Left ventricle myocardium inferior (tissue), 1 donor: ENCODE results near the gene OGDH. TPM values are rescaled to one million over a fixed set of nuclear protein-coding genes. Genes with fewer than 3 reads are reported as not detected.
A peak's percentile ranks its signal among the peaks of the same experiment; 100 is the strongest.

Source experiments
- DNase-seq: peaks from one replicate; pipeline ENCODE4 v3.0.0-alpha.2; 2020
- H3K27ac ChIP-seq: fragments of 200-600 bp; replicated peaks from 2 replicates; pipeline ENCODE4 v1.8.0; 2021
- H3K27me3 ChIP-seq: fragments of 200-600 bp; 2 replicates; pipeline ENCODE4 v1.8.0; 2021; ENCODE audit warnings: low read depth
- H3K36me3 ChIP-seq: fragments of 200-600 bp; 2 replicates; pipeline ENCODE4 v1.8.0; 2021
- H3K4me1 ChIP-seq: fragments of 200-600 bp; 2 replicates; pipeline ENCODE4 v1.8.0; 2021
- H3K4me3 ChIP-seq: fragments of 200-600 bp; 2 replicates; pipeline ENCODE4 v1.8.0; 2021; ENCODE audit warnings: mild to moderate bottlenecking, moderate library complexity
- H3K9me3 ChIP-seq: fragments of 200-600 bp; replicated peaks from 2 replicates; pipeline ENCODE4 v1.8.0; 2021
- CTCF ChIP-seq: fragments of 200-600 bp; IDR thresholded peaks from 2 replicates; pipeline ENCODE4 v1.8.0; 2021; ENCODE audit warnings: antibody characterized with exemption, mild to moderate bottlenecking, borderline replicate concordance
- intact Hi-C: fragments of 100-400 bp; cut with micrococcal nuclease; formaldehyde crosslinking; loops from one replicate; pipeline ENCODE4 v1.11.0; 2022
- total RNA-seq: library from RNA; stranded (reverse); fragmentation: NEBNext Ultra II Directional; extraction: Animal tissue kit (Norgen Biotek cat#: 25700); gene quantifications from one replicate; pipeline ENCODE4 v1.2.1, GENCODE V29; 2021
- donor health status: DM: no; HTN: yes; CAD: no; lungs with severe emphysema.

The OGDH gene
- total RNA-seq, 1 donor from 2014 or later: 677 TPM

DNA sequence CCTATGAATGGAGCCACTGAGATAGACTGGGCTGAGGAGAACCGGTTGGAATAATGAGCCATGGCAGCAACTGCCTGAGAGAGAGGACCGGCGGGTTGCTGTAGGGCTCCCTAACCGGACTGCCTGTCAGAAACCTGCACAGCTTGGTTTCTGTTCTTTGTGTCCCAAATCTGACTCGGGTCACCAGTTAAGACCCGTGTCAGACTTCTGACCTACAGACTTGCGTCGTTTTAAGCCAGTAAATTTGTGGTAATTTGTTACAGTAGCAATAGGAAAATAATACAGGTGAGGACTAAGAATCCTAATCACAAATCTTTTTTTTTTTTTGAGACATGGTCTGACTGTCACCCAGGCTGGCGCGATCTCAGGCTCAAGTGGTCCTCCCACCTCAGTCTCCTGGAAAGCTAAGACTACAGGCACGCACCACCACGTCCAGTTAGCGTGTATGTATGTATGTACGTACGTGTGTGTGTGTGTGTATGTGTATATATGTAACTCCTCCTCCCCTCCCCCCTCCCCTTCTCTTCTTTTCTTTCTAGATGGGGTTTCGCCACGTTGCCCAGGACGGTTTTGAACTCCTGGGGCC is 32.0 kb upstream of the OGDH start:
- H3K4me3 ChIP-seq: peak overlapping the region; percentile 95
- intact Hi-C loops: no loop called here

DNA sequence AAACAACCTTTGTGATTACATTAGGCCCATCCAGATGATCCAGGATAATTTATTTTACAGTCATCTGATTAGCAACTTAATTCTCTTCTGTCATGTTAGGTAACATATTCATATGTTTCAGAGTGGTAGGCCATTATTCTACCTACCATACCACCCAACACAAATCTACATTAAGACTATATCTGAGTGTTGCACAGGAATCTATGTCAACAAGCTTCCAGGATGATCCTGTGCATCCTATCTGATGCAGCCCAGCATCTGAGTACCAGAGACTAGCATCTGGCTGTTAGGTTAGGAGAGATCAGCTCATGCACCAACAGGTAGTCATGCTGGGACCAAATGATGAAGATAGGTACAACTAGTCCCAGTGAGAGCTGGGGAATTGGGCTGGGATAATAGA is 31.4 kb upstream of the OGDH start:
- Histone ChIP-seq H3K36me3 (peaks cover 52% of the 10 kb centered on the region), H3K27me3 (no peaks in the 10 kb centered on the region), H3K4me3 (peak overlapping the region; percentile 95), H3K27ac (no peak overlapping the region), H3K4me1 (peaks cover 38% of the 10 kb centered on the region), H3K9me3 (no peaks in the 10 kb centered on the region)
- no peak for DNase-seq
- intact Hi-C loops: no loop called here
- TF ChIP-seq CTCF: no peak

More for the DNA sequence above, 32.0 kb upstream of the OGDH start:
- no peak for DNase-seq
- Histone ChIP-seq H3K4me1 (peaks cover 34% of the 10 kb centered on the region), H3K27me3 (no peaks in the 10 kb centered on the region), H3K9me3 (no peaks in the 10 kb centered on the region), H3K36me3 (peaks cover 52% of the 10 kb centered on the region), H3K27ac (peak overlapping the region; percentile 90)
- no peak for TF ChIP-seq CTCF

DNA sequence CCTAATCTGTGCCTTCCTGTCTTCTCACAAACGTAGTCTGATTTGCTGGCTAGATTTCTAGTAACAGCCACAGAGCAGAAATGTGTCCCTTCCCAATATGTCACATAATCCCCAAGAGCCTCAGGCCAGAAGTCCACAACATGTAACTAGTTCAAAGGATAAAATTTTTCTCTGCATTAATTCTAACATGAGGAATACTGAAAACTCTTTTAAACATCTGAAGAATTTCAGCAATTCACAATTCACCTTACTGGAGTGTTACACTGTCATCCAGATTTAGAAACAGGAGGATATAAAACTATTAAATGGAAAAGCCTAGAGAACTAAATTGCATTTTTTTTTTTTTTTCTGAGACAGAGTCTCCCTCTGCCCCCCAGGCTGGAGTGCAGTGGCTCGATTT is 30.2 kb upstream of the OGDH start:
- Histone ChIP-seq H3K4me1 (peaks cover 50% of the 10 kb centered on the region), H3K9me3 (no peaks in the 10 kb centered on the region), H3K27me3 (no peaks in the 10 kb centered on the region), H3K4me3 (no peak overlapping the region), H3K27ac (no peak overlapping the region), H3K36me3 (peaks cover 51% of the 10 kb centered on the region)
- no peak for TF ChIP-seq CTCF
- DNase-seq: no peak
- intact Hi-C loops: no loop called here

DNA sequence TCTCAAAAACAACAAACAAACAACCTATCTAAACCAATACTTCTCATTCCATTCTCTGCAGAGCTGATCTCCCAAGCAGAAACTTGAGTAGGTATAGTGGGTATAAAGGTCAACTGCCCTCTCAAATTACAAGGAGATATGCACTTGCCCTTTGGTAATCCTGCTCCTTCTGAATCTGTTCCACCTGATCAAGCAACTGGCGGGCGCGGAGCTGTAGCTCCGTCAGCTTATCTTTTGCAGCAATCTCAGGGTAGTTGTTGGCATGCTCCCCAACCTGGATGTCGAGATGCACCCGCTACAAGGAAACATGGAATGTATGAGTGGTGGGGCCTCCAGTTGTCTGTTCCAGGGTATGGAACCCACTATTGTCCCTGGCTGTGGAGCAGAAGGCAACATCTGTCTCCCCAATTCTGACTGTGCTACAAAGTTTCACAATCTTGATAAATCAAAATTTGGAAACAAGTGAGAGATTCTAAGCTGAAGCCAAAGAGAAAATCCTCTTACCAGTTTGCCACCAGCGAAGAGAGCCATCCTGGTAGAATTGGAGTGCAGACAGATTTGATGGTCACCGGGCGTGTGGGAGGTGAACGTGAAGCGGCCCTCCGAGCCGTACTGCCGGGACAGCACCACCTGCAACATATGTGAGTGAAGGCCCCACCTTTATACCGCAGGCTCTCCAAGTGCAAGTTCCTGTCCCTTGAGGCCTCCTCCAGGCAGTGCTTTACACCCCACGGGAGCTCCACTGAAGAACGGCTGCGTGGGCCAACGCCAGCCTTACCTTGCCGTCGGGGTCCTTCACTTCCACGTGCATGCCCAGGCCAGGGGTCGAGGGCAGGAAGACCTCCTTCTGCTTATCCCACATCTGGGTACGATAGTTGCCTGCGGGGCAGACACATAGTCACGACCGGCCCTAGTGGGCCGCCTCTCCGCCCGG is 25.2 kb upstream of the OGDH start:
- TF ChIP-seq CTCF: no peak

GRCh38 chr7:44581879-44582603 is 24.4 kb upstream of the OGDH start, which contains the start of gene TMED4:
TMED4 (minus strand) TSS chr7:44582231; CDS start chr7:44582206, 25 bp downstream.
- Histone ChIP-seq H3K36me3 (peaks cover 36% of the 10 kb centered on the region), H3K4me3 (peak within 1 kb of the TSS; percentile 86), H3K4me1 (peaks cover 32% of the 10 kb centered on the region), H3K27me3 (no peaks in the 10 kb centered on the region), H3K9me3 (no peaks in the 10 kb centered on the region), H3K27ac (peak within 1 kb of the TSS; percentile 96)
- intact Hi-C loops: loop anchor here (10.0 kb wide), 1 partner anchor 263 kb away; the partner anchor contains the start of gene H2AZ2
- DNase-seq: peak; percentile 100
- no peak for TF ChIP-seq CTCF

More for the DNA sequence above, 25.2 kb upstream of the OGDH start:
- Histone ChIP-seq H3K9me3 (no peaks in the 10 kb centered on the region), H3K4me1 (peaks cover 32% of the 10 kb centered on the region), H3K27me3 (no peaks in the 10 kb centered on the region), H3K4me3 (peak overlapping the region; percentile 86), H3K27ac (peak overlapping the region; percentile 96), H3K36me3 (peaks cover 36% of the 10 kb centered on the region)
- intact Hi-C loops: loop anchor here (10.0 kb wide), 1 partner anchor 264 kb away; the partner anchor contains the start of gene H2AZ2
- DNase-seq: no peak
